ENCODE data around the gene IARS2.

IARS2 gene

GRCh38 chr1:220113136-220113695, 19.3 kb downstream of the IARS2 start:
- Histone ChIP-seq H3K36me3 (ENCODE audit: control insufficient read depth, insufficient read depth, low read length) (peaks cover 4% of the 10 kb centered on the region; the same call in 1 of the 2 replicates), H3K4me1 (ENCODE audit: control insufficient read depth, insufficient read depth, low read length) (no peaks in the 10 kb centered on the region), H3K27me3 (ENCODE audit: control insufficient read depth, insufficient read depth, low read length) (no peaks in the 10 kb centered on the region), H3K9me3 (ENCODE audit: control insufficient read depth, insufficient read depth, low read length) (no peaks in the 10 kb centered on the region), H3K4me3 (ENCODE audit: low read length) (no peak overlapping the region), H3K27ac (ENCODE audit: low read length) (no peak overlapping the region)
- no peak for DNase-seq (ENCODE audit: low read depth, low spot score)
- WGBS (ENCODE audit: insufficient coverage, insufficient read length), result no CpG with 5 or more reads among the region's 5 CpGs

DNA sequence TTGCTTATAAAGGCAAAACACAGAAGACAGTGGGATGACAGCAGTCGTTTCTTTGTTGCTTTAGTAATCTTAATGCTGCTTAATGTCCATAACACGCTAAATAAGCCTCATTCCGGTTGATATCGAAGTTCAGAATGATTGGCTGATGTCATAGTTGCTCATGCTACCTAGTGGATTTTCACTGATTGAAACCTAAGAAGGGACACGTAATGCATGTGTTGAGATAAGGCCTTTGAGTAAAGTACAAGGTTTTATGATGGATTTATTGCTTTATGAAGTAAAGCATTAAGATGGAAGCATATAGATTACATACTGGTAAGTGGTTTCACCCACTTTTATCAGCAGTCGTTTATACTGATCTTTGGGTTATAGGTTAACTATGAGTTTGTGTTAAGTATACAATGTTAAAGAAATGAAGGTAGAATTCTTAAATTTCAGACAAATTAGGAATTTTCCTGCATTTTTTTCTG, 25.1 kb downstream of the IARS2 start:
- no peaks in the 10 kb centered on the region for H3K9me3 ChIP-seq (ENCODE audit: control insufficient read depth, insufficient read depth, low read length)
- H3K4me3 ChIP-seq (ENCODE audit: low read length), result no peak overlapping the region
- H3K27ac ChIP-seq (ENCODE audit: low read length), result no peak overlapping the region
- no peaks in the 10 kb centered on the region for H3K4me1 ChIP-seq (ENCODE audit: control insufficient read depth, insufficient read depth, low read length)
- no CpG with 5 or more reads among the region's 6 CpGs for WGBS (ENCODE audit: insufficient coverage, insufficient read length)
- no peaks in the 10 kb centered on the region for H3K36me3 ChIP-seq (ENCODE audit: control insufficient read depth, insufficient read depth, low read length)
- H3K27me3 ChIP-seq (ENCODE audit: control insufficient read depth, insufficient read depth, low read length), result no peaks in the 10 kb centered on the region
- DNase-seq (ENCODE audit: low read depth, low spot score), result no peak

DNA sequence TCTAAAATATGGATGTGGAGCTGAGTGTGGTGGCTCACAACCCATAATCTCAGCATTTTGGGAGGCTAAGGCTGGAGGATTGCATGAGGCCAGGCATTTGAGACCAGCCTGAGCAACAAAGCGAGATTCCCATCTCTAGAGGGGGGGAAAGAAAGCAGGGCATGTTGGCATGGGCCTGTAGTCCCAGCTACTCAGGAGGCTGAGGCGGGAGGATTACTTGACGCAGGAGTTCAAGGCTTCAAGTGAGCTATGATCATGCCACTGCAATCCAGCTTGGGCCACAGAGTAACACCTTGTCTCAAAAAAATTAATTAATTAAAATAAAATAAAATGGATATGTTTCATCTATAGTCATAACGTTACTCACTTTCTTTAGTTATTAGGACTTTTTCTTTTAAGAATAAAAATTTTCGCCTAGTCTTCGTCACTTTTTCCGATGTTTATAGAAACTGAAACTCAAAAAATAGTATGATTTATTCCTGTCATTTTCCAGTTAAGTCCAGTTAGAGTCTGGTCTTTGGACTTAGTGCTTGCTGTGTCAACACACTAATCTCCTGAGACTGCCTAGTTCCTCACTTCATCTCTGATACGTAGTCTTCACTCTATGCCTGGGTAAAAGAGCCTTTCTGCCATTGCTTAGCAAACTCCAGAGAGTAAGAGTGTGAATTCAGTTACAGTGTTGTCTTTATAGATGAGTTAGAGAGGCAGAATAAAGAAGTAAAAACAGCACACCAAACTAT, 28.0 kb downstream of the IARS2 start:
- no CpG with 5 or more reads among the region's 8 CpGs for WGBS (ENCODE audit: insufficient coverage, insufficient read length)
- H3K9me3 ChIP-seq (ENCODE audit: control insufficient read depth, insufficient read depth, low read length), result no peaks in the 10 kb centered on the region
- H3K27me3 ChIP-seq (ENCODE audit: control insufficient read depth, insufficient read depth, low read length), result no peaks in the 10 kb centered on the region
- no peaks in the 10 kb centered on the region; the same call in 1 of the 2 replicates for H3K36me3 ChIP-seq (ENCODE audit: control insufficient read depth, insufficient read depth, low read length)
- no peak for DNase-seq (ENCODE audit: low read depth, low spot score)
- H3K4me3 ChIP-seq (ENCODE audit: low read length), result no peak overlapping the region
- no peaks in the 10 kb centered on the region for H3K4me1 ChIP-seq (ENCODE audit: control insufficient read depth, insufficient read depth, low read length)
- no peak overlapping the region for H3K27ac ChIP-seq (ENCODE audit: low read length)

GRCh38 chr1:220123066-220123465, 29.1 kb downstream of the IARS2 start:
- peaks cover 2% of the 10 kb centered on the region; the same call in 1 of the 2 replicates for H3K36me3 ChIP-seq (ENCODE audit: control insufficient read depth, insufficient read depth, low read length)
- no peak for DNase-seq (ENCODE audit: low read depth, low spot score)
- no peaks in the 10 kb centered on the region for H3K9me3 ChIP-seq (ENCODE audit: control insufficient read depth, insufficient read depth, low read length)
- H3K4me1 ChIP-seq (ENCODE audit: control insufficient read depth, insufficient read depth, low read length), result no peaks in the 10 kb centered on the region
- no peak overlapping the region for H3K27ac ChIP-seq (ENCODE audit: low read length)
- no peaks in the 10 kb centered on the region for H3K27me3 ChIP-seq (ENCODE audit: control insufficient read depth, insufficient read depth, low read length)
- no peak overlapping the region for H3K4me3 ChIP-seq (ENCODE audit: low read length)

- Histone ChIP-seq H3K27ac (ENCODE audit: low read length) (no peak overlapping the region), H3K27me3 (ENCODE audit: control insufficient read depth, insufficient read depth, low read length) (no peaks in the 10 kb centered on the region), H3K4me3 (ENCODE audit: low read length) (no peak overlapping the region), H3K4me1 (ENCODE audit: control insufficient read depth, insufficient read depth, low read length) (no peaks in the 10 kb centered on the region), H3K36me3 (ENCODE audit: control insufficient read depth, insufficient read depth, low read length) (peaks cover 2% of the 10 kb centered on the region; the same call in 1 of the 2 replicates), H3K9me3 (ENCODE audit: control insufficient read depth, insufficient read depth, low read length) (no peaks in the 10 kb centered on the region)
- DNase-seq (ENCODE audit: low read depth, low spot score), result peak; percentile 9
Observed at GRCh38 chr1:220123889-220124288, 30.0 kb downstream of the IARS2 start.

GRCh38 chr1:220124542-220124941, 30.6 kb downstream of the IARS2 start:
- DNase-seq (ENCODE audit: low read depth, low spot score), result no peak
- Histone ChIP-seq H3K27me3 (ENCODE audit: control insufficient read depth, insufficient read depth, low read length) (no peaks in the 10 kb centered on the region), H3K27ac (ENCODE audit: low read length) (no peak overlapping the region), H3K4me3 (ENCODE audit: low read length) (no peak overlapping the region), H3K4me1 (ENCODE audit: control insufficient read depth, insufficient read depth, low read length) (no peaks in the 10 kb centered on the region), H3K9me3 (ENCODE audit: control insufficient read depth, insufficient read depth, low read length) (no peaks in the 10 kb centered on the region), H3K36me3 (ENCODE audit: control insufficient read depth, insufficient read depth, low read length) (peaks cover 2% of the 10 kb centered on the region; the same call in 1 of the 2 replicates)
- no CpG with 5 or more reads among the region's 1 CpG for WGBS (ENCODE audit: insufficient coverage, insufficient read length)

- Histone ChIP-seq H3K36me3 (ENCODE audit: control insufficient read depth, insufficient read depth, low read length) (peaks cover 2% of the 10 kb centered on the region; the same call in 1 of the 2 replicates), H3K4me3 (ENCODE audit: low read length) (no peak overlapping the region)
- 100% methylated on average over 1 of the region's 3 CpGs for WGBS (ENCODE audit: insufficient coverage, insufficient read length)
Observed at GRCh38 chr1:220127076-220127475, 33.1 kb downstream of the IARS2 start.

GRCh38 chr1:220129479-220130210, 35.7 kb downstream of the IARS2 start:
- H3K4me3 ChIP-seq (ENCODE audit: low read length), result no peak overlapping the region
- no peaks in the 10 kb centered on the region for H3K4me1 ChIP-seq (ENCODE audit: control insufficient read depth, insufficient read depth, low read length)
- H3K27me3 ChIP-seq (ENCODE audit: control insufficient read depth, insufficient read depth, low read length), result no peaks in the 10 kb centered on the region
- peaks cover 2% of the 10 kb centered on the region; the same call in 1 of the 2 replicates for H3K36me3 ChIP-seq (ENCODE audit: control insufficient read depth, insufficient read depth, low read length)
- H3K9me3 ChIP-seq (ENCODE audit: control insufficient read depth, insufficient read depth, low read length), result no peaks in the 10 kb centered on the region
- DNase-seq (ENCODE audit: low read depth, low spot score), result no peak
- H3K27ac ChIP-seq (ENCODE audit: low read length), result no peak overlapping the region

More at GRCh38 chr1:220127076-220127475, 33.1 kb downstream of the IARS2 start:
- no peak for DNase-seq (ENCODE audit: low read depth, low spot score)
- Histone ChIP-seq H3K27me3 (ENCODE audit: control insufficient read depth, insufficient read depth, low read length) (no peaks in the 10 kb centered on the region), H3K4me1 (ENCODE audit: control insufficient read depth, insufficient read depth, low read length) (no peaks in the 10 kb centered on the region), H3K9me3 (ENCODE audit: control insufficient read depth, insufficient read depth, low read length) (no peaks in the 10 kb centered on the region), H3K27ac (ENCODE audit: low read length) (no peak overlapping the region)

GRCh38 chr1:220135755-220136154, 41.8 kb downstream of the IARS2 start:
- no peak for DNase-seq (ENCODE audit: low read depth, low spot score)
- Histone ChIP-seq H3K9me3 (ENCODE audit: control insufficient read depth, insufficient read depth, low read length) (no peaks in the 10 kb centered on the region), H3K4me3 (ENCODE audit: low read length) (no peak overlapping the region), H3K27me3 (ENCODE audit: control insufficient read depth, insufficient read depth, low read length) (no peaks in the 10 kb centered on the region), H3K27ac (ENCODE audit: low read length) (no peak overlapping the region), H3K4me1 (ENCODE audit: control insufficient read depth, insufficient read depth, low read length) (no peaks in the 10 kb centered on the region), H3K36me3 (ENCODE audit: control insufficient read depth, insufficient read depth, low read length) (peaks cover 2% of the 10 kb centered on the region; the same call in 1 of the 2 replicates)
- WGBS (ENCODE audit: insufficient coverage, insufficient read length), result no CpG with 5 or more reads among the region's 2 CpGs

DNA sequence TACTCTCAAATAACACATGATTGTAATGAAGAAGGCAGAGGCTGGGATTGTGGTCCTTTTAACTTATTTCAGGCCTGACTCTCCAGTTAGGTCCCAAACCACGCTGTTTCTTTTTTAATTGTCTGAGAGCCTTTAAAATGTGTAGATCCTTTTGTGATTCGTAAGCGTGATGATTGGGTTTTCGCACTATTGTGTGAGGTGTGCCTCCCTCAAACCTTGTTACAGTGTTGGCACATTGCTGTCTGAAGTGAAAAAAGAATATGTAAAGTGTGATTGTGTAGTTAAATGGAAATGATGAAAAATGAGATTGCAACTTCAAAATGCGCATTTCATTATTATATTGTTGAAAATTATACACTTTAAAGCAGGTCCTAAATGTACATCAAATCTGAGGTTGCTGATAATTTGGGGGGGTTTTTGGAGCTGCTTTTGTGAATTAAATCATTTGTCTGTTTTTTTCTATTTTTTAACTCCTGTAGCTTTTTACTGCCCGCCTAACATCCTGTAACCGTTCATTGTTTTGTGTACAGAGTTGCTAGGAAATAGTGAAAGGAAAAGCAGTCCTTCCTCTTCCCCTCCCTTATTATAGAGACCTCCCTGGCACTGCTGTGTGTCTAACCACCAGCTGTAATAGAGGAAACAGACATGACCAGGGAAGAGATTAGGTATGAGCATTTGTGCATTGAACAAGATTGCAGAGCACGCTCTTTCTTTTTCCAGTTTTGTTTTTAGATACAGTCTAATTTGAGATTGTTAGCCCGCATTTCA, 43.3 kb downstream of the IARS2 start:
- Histone ChIP-seq H3K4me3 (ENCODE audit: low read length) (no peak overlapping the region), H3K9me3 (ENCODE audit: control insufficient read depth, insufficient read depth, low read length) (no peaks in the 10 kb centered on the region), H3K4me1 (ENCODE audit: control insufficient read depth, insufficient read depth, low read length) (no peaks in the 10 kb centered on the region), H3K27me3 (ENCODE audit: control insufficient read depth, insufficient read depth, low read length) (no peaks in the 10 kb centered on the region), H3K27ac (ENCODE audit: low read length) (no peak overlapping the region), H3K36me3 (ENCODE audit: control insufficient read depth, insufficient read depth, low read length) (peaks cover 5% of the 10 kb centered on the region; the same call in 1 of the 2 replicates)
- no peak for DNase-seq (ENCODE audit: low read depth, low spot score)
- WGBS (ENCODE audit: insufficient coverage, insufficient read length), result 100% methylated on average over 1 of the region's 9 CpGs
